ENCODE measurements around the gene PTCD2. TPM values are rescaled to one million over a fixed set of nuclear protein-coding genes. Genes with fewer than 3 reads are reported as not detected.

PTCD2 gene
- total RNA-seq, 2 donors from 2014 or later, result 2.6 to 3.9 TPM

GRCh38 chr5:72276219-72276752 is 43.9 kb upstream of the PTCD2 start:
- 93 to 99% methylated on average over 3 of the region's 3 CpGs for WGBS, 2 donors
- intact Hi-C loops (cut with DNase I), result no loop called here
- ATAC-seq (no peak), DNase-seq (no peak)
- no peaks in the 10 kb centered on the region for H3K9me3 ChIP-seq
- no peaks in the 10 kb centered on the region for H3K27me3 ChIP-seq
- H3K4me1 ChIP-seq, result no peaks in the 10 kb centered on the region
- no peak overlapping the region for H3K4me3 ChIP-seq
- no peaks in the 10 kb centered on the region for H3K36me3 ChIP-seq (replicated peaks in 1 of 2; ENCODE audit: insufficient read depth in 1 of 2, low read depth in 2 of 2)
- no peak overlapping the region for H3K27ac ChIP-seq
- no peak for TF ChIP-seq POLR2A (IDR thresholded peaks at IDR 0.05)
- TF ChIP-seq, protein P1, sequence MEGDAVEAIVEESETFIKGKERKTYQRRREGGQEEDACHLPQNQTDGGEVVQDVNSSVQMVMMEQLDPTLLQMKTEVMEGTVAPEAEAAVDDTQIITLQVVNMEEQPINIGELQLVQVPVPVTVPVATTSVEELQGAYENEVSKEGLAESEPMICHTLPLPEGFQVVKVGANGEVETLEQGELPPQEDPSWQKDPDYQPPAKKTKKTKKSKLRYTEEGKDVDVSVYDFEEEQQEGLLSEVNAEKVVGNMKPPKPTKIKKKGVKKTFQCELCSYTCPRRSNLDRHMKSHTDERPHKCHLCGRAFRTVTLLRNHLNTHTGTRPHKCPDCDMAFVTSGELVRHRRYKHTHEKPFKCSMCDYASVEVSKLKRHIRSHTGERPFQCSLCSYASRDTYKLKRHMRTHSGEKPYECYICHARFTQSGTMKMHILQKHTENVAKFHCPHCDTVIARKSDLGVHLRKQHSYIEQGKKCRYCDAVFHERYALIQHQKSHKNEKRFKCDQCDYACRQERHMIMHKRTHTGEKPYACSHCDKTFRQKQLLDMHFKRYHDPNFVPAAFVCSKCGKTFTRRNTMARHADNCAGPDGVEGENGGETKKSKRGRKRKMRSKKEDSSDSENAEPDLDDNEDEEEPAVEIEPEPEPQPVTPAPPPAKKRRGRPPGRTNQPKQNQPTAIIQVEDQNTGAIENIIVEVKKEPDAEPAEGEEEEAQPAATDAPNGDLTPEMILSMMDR (IDR thresholded peaks at IDR 0.05), result no peak

- no peaks in the 10 kb centered on the region for H3K36me3 ChIP-seq (replicated peaks in 1 of 2; ENCODE audit: insufficient read depth in 1 of 2, low read depth in 2 of 2)
- ATAC-seq (no peak), DNase-seq (no peak)
- 81 to 90% methylated on average over 2 of the region's 2 CpGs for WGBS, 2 donors
- H3K4me3 ChIP-seq, result no peak overlapping the region
- no peak for TF ChIP-seq POLR2A (IDR thresholded peaks at IDR 0.05)
- TF ChIP-seq, protein P1 (IDR thresholded peaks at IDR 0.05), result peak in 2 of 7 experiments; percentile 5 to 15
- H3K9me3 ChIP-seq, result no peaks in the 10 kb centered on the region
- H3K4me1 ChIP-seq, result peaks cover 29% of the 10 kb centered on the region
- intact Hi-C loops (cut with DNase I), result no loop called here
- no peak overlapping the region for H3K27ac ChIP-seq
- H3K27me3 ChIP-seq, result no peaks in the 10 kb centered on the region
Measured at GRCh38 chr5:72280581-72281069, 39.5 kb upstream of the PTCD2 start.

- DNase-seq, result no peak
- Histone ChIP-seq H3K36me3 (replicated peaks in 1 of 2; ENCODE audit: insufficient read depth in 1 of 2, low read depth in 2 of 2) (no peaks in the 10 kb centered on the region), H3K4me1 (peaks cover 29% of the 10 kb centered on the region), H3K27ac (no peak overlapping the region), H3K4me3 (no peak overlapping the region), H3K27me3 (no peaks in the 10 kb centered on the region), H3K9me3 (no peaks in the 10 kb centered on the region)
- no peak for ATAC-seq
- intact Hi-C loops (cut with DNase I), result no loop called here
- 92 to 95% methylated on average over 1 of the region's 1 CpG for WGBS, 2 donors
- TF ChIP-seq POLR2A (IDR thresholded peaks at IDR 0.05), result no peak
- TF ChIP-seq, protein P1 (IDR thresholded peaks at IDR 0.05), result no peak
Measured at GRCh38 chr5:72281430-72281763, 38.8 kb upstream of the PTCD2 start.

- intact Hi-C loops (cut with DNase I), result no loop called here
- H3K9me3 ChIP-seq, result no peaks in the 10 kb centered on the region
- TF ChIP-seq, protein P1 (IDR thresholded peaks at IDR 0.05), result no peak
- no peak for TF ChIP-seq POLR2A (IDR thresholded peaks at IDR 0.05)
- ATAC-seq, result peak; percentile 43
- H3K27ac ChIP-seq, result no peak overlapping the region
- WGBS, 2 donors, result 41 to 51% methylated on average over 3 of the region's 3 CpGs
- no peaks in the 10 kb centered on the region for H3K27me3 ChIP-seq
- DNase-seq, result no peak
- H3K4me3 ChIP-seq, result no peak overlapping the region
- H3K36me3 ChIP-seq (replicated peaks in 1 of 2; ENCODE audit: insufficient read depth in 1 of 2, low read depth in 2 of 2), result no peaks in the 10 kb centered on the region
- peaks cover 29% of the 10 kb centered on the region for H3K4me1 ChIP-seq
Measured at GRCh38 chr5:72281764-72282499, 38.2 kb upstream of the PTCD2 start.

DNA sequence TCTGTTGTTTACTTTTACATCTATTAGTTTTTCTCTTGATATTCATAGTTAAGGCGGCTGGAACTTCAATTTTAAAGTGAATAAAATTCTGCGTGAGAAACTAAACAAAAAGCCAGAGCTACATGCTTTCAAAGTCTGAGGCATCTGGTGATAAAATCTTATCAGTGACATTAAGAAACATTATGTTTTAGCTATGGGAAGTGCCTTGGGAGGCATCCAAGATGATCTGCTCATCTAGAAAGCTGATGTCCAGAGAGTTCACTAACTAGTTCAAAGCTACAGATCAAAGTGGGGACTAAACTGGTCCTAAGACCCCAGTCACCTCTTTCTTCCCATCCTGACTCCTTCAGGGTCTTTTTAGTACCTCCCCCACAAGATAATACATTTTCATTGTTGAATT is 37.3 kb upstream of the PTCD2 start:
- Histone ChIP-seq H3K4me3 (no peak overlapping the region), H3K27me3 (no peaks in the 10 kb centered on the region), H3K9me3 (no peaks in the 10 kb centered on the region), H3K4me1 (peaks cover 29% of the 10 kb centered on the region), H3K36me3 (replicated peaks in 1 of 2; ENCODE audit: insufficient read depth in 1 of 2, low read depth in 2 of 2) (no peaks in the 10 kb centered on the region), H3K27ac (no peak overlapping the region)
- WGBS, 2 donors, result 69 to 77% methylated on average over 2 of the region's 2 CpGs
- ATAC-seq, result no peak
- intact Hi-C loops (cut with DNase I), result no loop called here
- no peak for DNase-seq
- TF ChIP-seq, protein P1 (IDR thresholded peaks at IDR 0.05), result no peak
- no peak for TF ChIP-seq POLR2A (IDR thresholded peaks at IDR 0.05)

All from body of pancreas (tissue), 4 donors.